HCT116 (cell line): ENCODE data around the gene CORO2A. TPM values are rescaled to one million over a fixed set of nuclear protein-coding genes. Genes with fewer than 3 reads are reported as not detected.
A peak's percentile ranks its signal among the peaks of the same experiment; 100 is the strongest.

Source experiments
- ATAC-seq: fragments of 200-7000 bp; cut with Tn5 transposase; 2 replicates; pipeline ENCODE4 v1.9.1; 2020; ENCODE audit warnings: mild to moderate bottlenecking, moderate library complexity
- Bru-seq: library from RNA; stranded (reverse); fragments of 400-500 nt; gene quantifications from one replicate; lab custom pipeline; 2021; lab: Mats Ljungman, UMichigan
- BruChase-seq, 2 experiments: library from RNA; stranded (reverse); fragments of 400-500 nt; gene quantifications; one replicate each; lab custom pipeline; 2021; lab: Mats Ljungman, UMichigan
- BruUV-seq: library from RNA; stranded (reverse); fragments of 400-500 nt; replicated peaks from 2 replicates; lab custom pipeline; 2021; lab: Mats Ljungman, UMichigan
- CTCF ChIA-PET: fragments of 300-600 bp; sonication (Branson Sonifier 250); formaldehyde crosslinking; loops from one replicate; lab custom pipeline; 2021; ENCODE audit warnings: antibody characterized with exemption; lab: Charles Lee
- POLR2A ChIA-PET: fragments of 300-600, 350-600 bp; sonication (Branson Sonifier 250); formaldehyde crosslinking; loops from one replicate; lab custom pipeline; 2021; ENCODE audit warnings: antibody characterized with exemption; lab: Charles Lee
- RAD21 ChIA-PET, 2 experiments: fragments of 300-600 bp; sonication (Branson Sonifier 250); formaldehyde crosslinking; loops; one replicate each; lab custom pipeline; 2023; ENCODE audit warnings: low total read pairs in 2 of 2; ENCODE audit not compliant: uncharacterized antibody in 2 of 2, unreplicated experiment in 2 of 2, low non-redundant PET in 1 of 2; lab: Charles Lee
- DNase-seq: peaks from one replicate; pipeline ENCODE4 v3.0.0-alpha.2; 2010; ENCODE audit warnings: low read depth, low spot score
- H2AFZ ChIP-seq: fragments of 200-600 bp; shearing (Covaris generic), sonication (generic); 2 replicates; pipeline ENCODE4 v1.6.1; 2017; ENCODE audit warnings: low read depth, mixed run types, mixed read lengths, antibody characterized with exemption, low read length; ENCODE audit not compliant: poor library complexity, severe bottlenecking
- H3K27ac ChIP-seq: 2 replicates; pipeline ENCODE4 v1.5.1; 2012; ENCODE audit warnings: low read depth, low read length
- H3K27me3 ChIP-seq: fragments of 200-600 bp; sonication (generic); 2 replicates; pipeline ENCODE4 v1.6.1; 2016; ENCODE audit warnings: mixed run types, low read length, mixed read lengths; ENCODE audit not compliant: insufficient read depth
- H3K36me3 ChIP-seq, 2 experiments: fragments of 200-500 bp in 1 of 2; fragments of 200-600 bp in 1 of 2; sonication (Bioruptor generic) in 1 of 2; sonication (generic) in 1 of 2; 2 replicates each; pipeline versions ENCODE4 v1.5.1 to v1.6.1; 2014 to 2016; ENCODE audit warnings: low read length in 2 of 2, inconsistent platforms in 1 of 2, mixed read lengths in 1 of 2, mixed run types in 1 of 2; ENCODE audit not compliant: insufficient read depth in 2 of 2, control insufficient read depth in 1 of 2
- H3K4me1 ChIP-seq, 2 experiments: fragments of 200-600 bp in 1 of 2; sonication (generic) in 1 of 2; 2 replicates each; pipeline versions ENCODE4 v1.5.1 to v1.6.1; 2012 to 2017; ENCODE audit warnings: low read length in 2 of 2, inconsistent platforms in 1 of 2, mild to moderate bottlenecking in 1 of 2, mixed read lengths in 1 of 2, mixed run types in 1 of 2, moderate library complexity in 1 of 2; ENCODE audit not compliant: insufficient read depth in 2 of 2, control insufficient read depth in 1 of 2
- H3K4me2 ChIP-seq: fragments of 200-600 bp; sonication (generic); 2 replicates; pipeline ENCODE4 v1.6.1; 2017; ENCODE audit warnings: mixed run types, low read length, mixed read lengths
- H3K4me3 ChIP-seq, 2 experiments: fragments of 200-600 bp in 1 of 2; sonication (generic) in 1 of 2; replicated peaks in 1 of 2; 2 replicates each; pipeline ENCODE4 v1.5.1; 2011 to 2016; ENCODE audit warnings: low read length in 2 of 2, control low read depth in 1 of 2, low read depth in 1 of 2, mild to moderate bottlenecking in 1 of 2, mixed read lengths in 1 of 2, mixed run types in 1 of 2
- H3K79me2 ChIP-seq: fragments of 200-600 bp; sonication (generic); 2 replicates; pipeline ENCODE4 v1.6.1; 2017; ENCODE audit warnings: mild to moderate bottlenecking, mixed run types, low read length, moderate library complexity, mixed read lengths; ENCODE audit not compliant: insufficient read depth
- H3K9ac ChIP-seq: fragments of 200-600 bp; sonication (generic); 2 replicates; pipeline ENCODE4 v1.6.1; 2016; ENCODE audit warnings: low read length, mixed read lengths
- H3K9me2 ChIP-seq: fragments of 200-600 bp; sonication (generic), shearing (Covaris generic); 2 replicates; pipeline ENCODE4 v1.6.1; 2017; ENCODE audit warnings: mixed run types, mild to moderate bottlenecking, moderate library complexity; ENCODE audit not compliant: insufficient read depth
- H3K9me3 ChIP-seq, 2 experiments: fragments of 200-500 bp in 1 of 2; fragments of 200-600 bp in 1 of 2; sonication (Bioruptor generic) in 1 of 2; sonication (generic) in 1 of 2; 2 replicates each; pipeline ENCODE4 v1.6.1; 2014 to 2017; ENCODE audit warnings: low read length in 2 of 2, mixed read lengths in 2 of 2, inconsistent platforms in 1 of 2, low read depth in 1 of 2, mild to moderate bottlenecking in 1 of 2, mixed run types in 1 of 2, moderate library complexity in 1 of 2; ENCODE audit not compliant: control insufficient read depth in 1 of 2, insufficient read depth in 1 of 2
- H4K20me1 ChIP-seq: fragments of 200-600 bp; sonication (generic), shearing (Covaris generic); 2 replicates; pipeline ENCODE4 v1.6.1; 2017; ENCODE audit warnings: mixed run types, mild to moderate bottlenecking, moderate library complexity; ENCODE audit not compliant: insufficient read depth
- ATF3 ChIP-seq: IDR thresholded peaks from 2 replicates; pipeline ENCODE4 v1.6.1; 2012
- JUND ChIP-seq: IDR thresholded peaks from 2 replicates; pipeline ENCODE4 v1.6.1; 2012
- POLR2AphosphoS5 ChIP-seq: IDR thresholded peaks from 2 replicates; pipeline ENCODE4 v1.6.1; 2011; ENCODE audit warnings: mild to moderate bottlenecking, low read depth, low read length, moderate library complexity
- RAD21 ChIP-seq: IDR thresholded peaks from 2 replicates; pipeline ENCODE4 v1.6.1; 2012; ENCODE audit warnings: low read depth, mild to moderate bottlenecking
- SRF ChIP-seq: IDR thresholded peaks from 2 replicates; pipeline ENCODE4 v1.6.1; 2012; ENCODE audit warnings: low read depth
- intact Hi-C: fragments of 100-400 bp; cut with micrococcal nuclease; formaldehyde crosslinking; loops from 2 replicates; pipeline ENCODE4 v1.10.0; 2022
- long read RNA-seq: library from polyadenylated mRNA; unstranded; transcript quantifications from one replicate; pipeline ENCODE4 v2.0.0, GENCODE V29; 2021; ENCODE audit not compliant: unreplicated experiment
- polyA plus RNA-seq: library from polyadenylated mRNA; unstranded; fragments of >200 nt; gene quantifications from 2 replicates; pipeline ENCODE4 v1.2.1, GENCODE V29; 2012; ENCODE audit warnings: missing spikeins
- total RNA-seq: library from RNA; stranded (reverse); gene quantifications from one replicate; pipeline ENCODE4 v1.2.1, GENCODE V29; 2021; ENCODE audit not compliant: unreplicated experiment
- TF ChIP-seq, protein P1 (sequence below), 3 experiments: fragments of 200-600 bp in 1 of 3; sonication (generic) in 1 of 3; IDR thresholded peaks in 2 of 3; conservative IDR thresholded peaks in 1 of 3; 2 replicates each; pipeline ENCODE4 v1.5.1; 2012 to 2017; ENCODE audit warnings: low read depth in 2 of 3, low read length in 2 of 3, antibody characterized with exemption in 1 of 3, borderline replicate concordance in 1 of 3, control low read depth in 1 of 3, mild to moderate bottlenecking in 1 of 3, mixed read lengths in 1 of 3, mixed run types in 1 of 3, moderate library complexity in 1 of 3; ENCODE audit not compliant: insufficient read depth in 1 of 3
- TF ChIP-seq, protein P2 (sequence below): IDR thresholded peaks from 2 replicates; pipeline ENCODE4 v1.6.1; 2012

The CORO2A gene
- total RNA-seq = 5.7 TPM
- 6.3 and 6.9 TPM in 2 replicates for polyA plus RNA-seq
- Bru-seq, nascent RNA = percentile 41 among the genes with signal in this experiment
- BruChase-seq, experiment 1, labeled RNA remaining after a 6-hour chase = percentile 46 among the genes with signal in this experiment
- percentile 42 among the genes with signal in this experiment for BruChase-seq, experiment 2, labeled RNA remaining after a 2-hour chase
- long read RNA-seq, full-length matches to known transcripts = 12 of 26 reads
- long read RNA-seq, partial matches to known transcripts = 3 of 26 reads
- long read RNA-seq, other reads (novel, unspliced or antisense) = 11 of 26 reads

DNA sequence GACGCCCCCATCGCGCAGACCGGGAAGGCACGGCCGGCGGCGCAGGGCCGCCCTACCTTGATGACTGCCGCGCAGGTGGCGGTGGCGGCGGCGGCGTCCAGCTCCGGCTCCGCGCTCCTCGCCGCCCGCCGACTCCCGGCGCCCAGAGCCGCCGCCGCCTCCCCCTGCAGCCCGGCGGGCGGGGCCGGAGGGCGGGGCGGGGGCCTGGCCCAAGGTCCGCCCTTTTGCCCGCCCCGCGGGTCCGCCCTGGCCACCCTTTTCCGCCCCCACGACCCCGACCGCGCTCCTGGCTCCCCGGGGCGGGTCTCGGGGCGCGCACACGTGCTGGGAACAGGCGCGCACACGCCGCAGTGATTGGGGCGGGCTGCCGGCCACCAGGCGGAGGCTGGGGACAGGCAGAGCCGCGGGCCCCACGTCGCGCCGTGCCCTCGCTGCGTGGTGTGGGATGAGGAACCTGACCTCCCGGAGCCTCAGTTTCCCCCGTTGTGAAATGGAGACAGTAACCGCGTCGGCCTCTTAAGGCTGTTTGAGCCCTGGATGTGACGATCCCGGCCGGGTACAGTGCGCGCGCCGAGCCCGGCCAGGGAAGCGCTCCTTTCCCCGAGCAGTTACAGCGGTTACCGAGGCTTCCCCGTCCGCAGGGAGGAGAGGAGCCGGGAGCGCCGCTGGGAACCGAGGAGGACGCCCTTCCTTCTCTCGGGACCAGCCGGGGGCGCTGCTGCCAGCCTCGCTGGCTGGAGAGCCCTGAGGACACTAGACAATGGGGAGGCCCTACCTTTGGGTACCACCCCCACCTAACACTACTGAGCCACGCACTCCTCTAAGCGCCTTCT, at the start of gene CORO2A:
Gene CORO2A (minus strand): TSS at position 135 of the 833 bp plus-strand sequence. CDS start 34,977 bp downstream, outside the sequence.
- H3K4me2 ChIP-seq = peak within 1 kb of the TSS; percentile 98
- H3K9ac ChIP-seq = peak within 1 kb of the TSS; percentile 73
- TF ChIP-seq, protein P1, sequence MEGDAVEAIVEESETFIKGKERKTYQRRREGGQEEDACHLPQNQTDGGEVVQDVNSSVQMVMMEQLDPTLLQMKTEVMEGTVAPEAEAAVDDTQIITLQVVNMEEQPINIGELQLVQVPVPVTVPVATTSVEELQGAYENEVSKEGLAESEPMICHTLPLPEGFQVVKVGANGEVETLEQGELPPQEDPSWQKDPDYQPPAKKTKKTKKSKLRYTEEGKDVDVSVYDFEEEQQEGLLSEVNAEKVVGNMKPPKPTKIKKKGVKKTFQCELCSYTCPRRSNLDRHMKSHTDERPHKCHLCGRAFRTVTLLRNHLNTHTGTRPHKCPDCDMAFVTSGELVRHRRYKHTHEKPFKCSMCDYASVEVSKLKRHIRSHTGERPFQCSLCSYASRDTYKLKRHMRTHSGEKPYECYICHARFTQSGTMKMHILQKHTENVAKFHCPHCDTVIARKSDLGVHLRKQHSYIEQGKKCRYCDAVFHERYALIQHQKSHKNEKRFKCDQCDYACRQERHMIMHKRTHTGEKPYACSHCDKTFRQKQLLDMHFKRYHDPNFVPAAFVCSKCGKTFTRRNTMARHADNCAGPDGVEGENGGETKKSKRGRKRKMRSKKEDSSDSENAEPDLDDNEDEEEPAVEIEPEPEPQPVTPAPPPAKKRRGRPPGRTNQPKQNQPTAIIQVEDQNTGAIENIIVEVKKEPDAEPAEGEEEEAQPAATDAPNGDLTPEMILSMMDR (IDR thresholded peaks at IDR 0.05 in 2 of 3, conservative IDR thresholded peaks at IDR 0.05 in 1 of 3; ENCODE audit: borderline replicate concordance in 1 of 3, insufficient read depth in 1 of 3, low read depth in 2 of 3, low read length in 2 of 3) = peak; percentile 29 to 42 (median 38); a peak in 5 of 6 replicates
- TF ChIP-seq, protein P2, sequence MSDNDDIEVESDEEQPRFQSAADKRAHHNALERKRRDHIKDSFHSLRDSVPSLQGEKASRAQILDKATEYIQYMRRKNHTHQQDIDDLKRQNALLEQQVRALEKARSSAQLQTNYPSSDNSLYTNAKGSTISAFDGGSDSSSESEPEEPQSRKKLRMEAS = peak; percentile 71
- TF ChIP-seq RAD21 (peak; percentile 43), JUND (no peak), SRF (no peak), POLR2AphosphoS5 (peak; percentile 37; the same call in 1 of the 2 replicates), ATF3 (no peak)
- BruUV-seq = no TSS peak
- H3K9me3 ChIP-seq = no peaks in the 10 kb centered on the region
- ChIA-PET CTCF (interaction anchor here (0.9 to 1.0 kb wide), 2 partner anchors 63 to 74 kb away, joined by 3 to 4 read pairs; partner anchors contain the start of gene TBC1D2), POLR2A (no interaction called here), RAD21 (no interaction called here)
- peaks cover 0 to 20% of the 10 kb centered on the region in 2 experiments; a peak in 2 of 4 replicates for H3K4me1 ChIP-seq
- H3K27me3 ChIP-seq = no peaks in the 10 kb centered on the region
- H3K36me3 ChIP-seq = no peaks in the 10 kb centered on the region
- peak; percentile 81 for ATAC-seq
- peak within 1 kb of the TSS; percentile 47 for H3K27ac ChIP-seq
- peak within 1 kb of the TSS; percentile 62 to 77 for H3K4me3 ChIP-seq
- H3K79me2 ChIP-seq = no peaks in the 10 kb centered on the region
- DNase-seq = peak; percentile 33
- H3K9me2 ChIP-seq = no peaks in the 10 kb centered on the region
- H2AFZ ChIP-seq = peak within 1 kb of the TSS; percentile 54
- intact Hi-C loops = loop anchor here (2.0 kb wide), 1 partner anchor 74 kb away; the partner anchor contains the start of gene TRIM14
- H4K20me1 ChIP-seq = no peaks in the 10 kb centered on the region
